Stimulated activated CD8-positive, alpha-beta memory T cell treated with anti-CD3 and anti-CD28 coated beads, Interleukin-7, amount 100 ng/mL, for 1 hour (primary cell): ENCODE data around the gene TPST1.
"Not testable (repeated sequence)": the region's sequence is repeated elsewhere in the genome, so short reads cannot be mapped to it uniquely, and the experiment has no call there.

Source experiments
- DNase-seq, 2 donors: peaks; one replicate each; pipeline ENCODE4 v3.0.0-alpha.2; 2020; ENCODE audit warnings: low read depth in 2 of 2

TPST1 gene

DNA sequence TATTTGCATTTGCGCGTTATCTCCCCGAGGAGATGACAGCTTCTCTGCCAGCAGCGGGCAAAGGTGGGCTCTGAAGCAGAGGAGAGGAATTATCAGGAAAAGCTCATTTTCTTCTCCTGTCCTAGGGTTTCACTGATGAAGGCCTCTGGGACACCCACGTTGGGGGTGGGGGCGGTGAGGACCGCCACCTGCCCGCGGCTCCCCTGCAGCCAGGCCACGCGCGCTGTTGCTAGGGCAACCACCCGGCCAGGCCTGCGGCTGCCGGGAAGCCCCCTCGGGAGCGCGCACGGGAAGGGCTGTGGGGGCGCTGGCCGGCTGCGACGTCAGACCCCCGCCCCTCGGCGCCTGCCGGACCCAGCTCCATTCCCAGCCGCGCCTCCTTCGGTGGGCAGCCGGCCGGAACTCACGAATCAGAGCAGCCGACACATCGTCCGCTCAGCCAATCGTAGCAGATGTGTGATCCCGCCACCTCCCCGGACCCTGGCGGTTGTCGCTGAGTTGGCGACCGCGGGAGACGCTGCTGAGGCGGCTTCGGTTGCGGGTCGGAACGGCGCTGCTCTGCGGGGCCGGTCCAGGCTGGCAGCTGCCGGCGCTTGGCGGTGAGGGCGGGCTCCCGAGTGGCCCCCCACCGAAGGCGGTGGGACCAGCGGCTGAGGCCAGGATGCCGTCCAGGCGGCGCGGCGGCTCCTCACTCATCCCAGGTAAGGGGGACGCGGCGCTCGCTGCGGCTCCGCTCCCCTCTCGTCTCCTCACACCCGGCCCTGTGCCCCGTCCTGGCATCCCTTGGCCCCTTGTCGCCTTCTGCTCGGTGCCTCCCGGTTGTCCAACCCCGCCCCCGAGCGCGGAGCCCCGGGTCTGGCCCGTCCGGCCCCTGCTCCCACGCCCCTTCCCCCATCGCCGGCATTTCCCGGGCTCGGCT is at the start of gene TPST1:
Gene TPST1, plus strand, starts transcription at position 513 of the 919 bp plus-strand sequence. CDS start 35,092 bp downstream, outside the sequence.
- peak; percentile 55 to 69 for DNase-seq

DNA sequence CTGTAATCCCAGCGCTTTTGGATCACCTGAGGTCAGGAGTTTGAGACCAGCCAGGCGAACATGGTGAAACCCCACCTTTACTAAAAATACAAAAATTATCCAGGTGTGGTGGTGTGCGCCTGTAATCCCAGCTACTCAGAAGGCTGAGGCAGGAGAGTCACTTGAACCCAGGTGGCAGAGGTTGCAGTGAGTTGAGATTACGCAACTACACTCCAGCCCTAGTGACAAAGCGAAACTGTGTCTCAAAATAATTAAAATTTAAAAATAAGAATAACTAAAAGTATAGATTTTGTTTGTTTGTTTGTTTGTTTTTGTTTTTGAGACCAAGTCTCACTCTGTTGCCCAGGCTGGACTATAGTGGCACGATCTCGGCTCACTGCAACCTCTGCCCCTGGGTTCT is 49.1 kb upstream of the TPST1 start:
- not testable (repeated sequence) for DNase-seq

DNA sequence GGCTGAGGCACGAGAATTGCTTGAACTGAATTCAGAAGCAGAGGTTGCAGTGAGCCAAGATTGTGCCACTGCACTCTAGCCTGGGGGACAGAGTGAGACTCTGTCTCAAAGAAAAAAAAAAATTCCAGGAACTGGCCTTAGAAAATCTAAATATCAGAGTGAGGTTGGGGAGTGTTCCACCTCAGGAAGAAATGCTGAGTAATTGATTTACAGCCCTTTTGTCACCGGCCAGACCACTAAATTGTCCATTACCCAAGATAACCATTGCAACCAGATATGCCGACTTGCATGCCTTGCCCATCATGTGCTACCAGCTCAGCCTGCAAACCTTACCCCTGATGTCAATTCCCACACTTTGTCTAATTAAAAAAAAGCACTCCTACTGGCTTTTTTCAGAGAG is 48.1 kb upstream of the TPST1 start:
- no peak for DNase-seq

DNA sequence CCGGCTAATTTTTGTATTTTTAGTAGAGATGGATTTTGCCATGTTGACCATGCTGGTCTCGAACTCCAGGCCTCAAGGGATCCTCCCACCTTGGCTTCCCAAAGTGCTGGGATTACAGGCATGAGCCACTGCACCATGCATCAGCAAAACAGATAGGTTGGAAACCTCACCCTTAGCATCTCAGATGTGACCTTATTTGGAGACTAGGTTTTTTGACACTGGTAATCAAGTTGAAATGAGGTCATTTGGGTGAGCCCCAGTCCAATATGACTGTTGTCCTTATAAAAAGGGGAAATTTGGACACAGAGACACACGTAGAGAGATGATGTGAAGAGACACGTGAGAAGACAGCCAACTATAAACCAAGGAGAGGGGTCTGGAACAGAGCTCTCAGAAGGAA is 42.5 kb upstream of the TPST1 start:
- DNase-seq: no peak

DNA sequence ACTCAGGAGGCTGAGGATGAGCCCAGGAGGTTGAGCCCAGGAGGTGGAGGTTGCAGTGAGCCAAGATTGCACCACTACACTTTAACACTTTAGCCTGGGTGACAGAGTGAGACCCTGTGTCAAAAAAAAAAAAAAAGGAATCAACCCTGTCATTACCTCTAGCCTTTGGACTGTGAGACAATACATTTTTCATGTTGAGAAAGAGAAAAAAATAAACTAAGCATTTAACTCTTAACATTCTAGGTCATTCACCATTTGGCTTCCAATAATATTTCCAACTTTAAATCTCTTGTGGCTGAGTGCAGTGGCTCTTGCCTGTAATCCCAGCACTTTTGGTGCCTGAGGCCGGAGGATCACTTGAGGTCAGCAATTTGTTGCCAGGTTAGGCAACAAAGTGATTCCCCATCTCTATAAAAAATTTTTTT is 41.9 kb upstream of the TPST1 start:
- no peak for DNase-seq

DNA sequence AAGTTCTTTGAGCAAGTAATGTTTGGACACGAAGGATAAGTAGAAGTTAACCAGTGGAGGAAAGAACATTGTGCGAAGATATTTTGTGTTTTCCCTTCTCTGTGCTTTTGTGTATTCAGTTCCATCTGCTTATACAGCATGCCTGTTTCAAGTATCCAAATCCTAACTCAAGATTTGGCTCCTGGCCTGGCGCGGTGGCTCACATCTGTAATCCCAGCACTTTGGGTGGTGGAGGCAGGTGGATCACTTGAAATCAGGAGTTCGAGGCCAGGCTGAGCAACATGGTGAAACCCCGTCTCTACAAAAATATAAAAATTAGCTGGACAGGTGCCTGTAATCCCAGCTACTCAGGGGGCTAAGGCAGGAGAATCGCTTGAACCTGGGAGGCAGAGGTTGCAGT is 40.8 kb upstream of the TPST1 start:
- DNase-seq: no peak

DNA sequence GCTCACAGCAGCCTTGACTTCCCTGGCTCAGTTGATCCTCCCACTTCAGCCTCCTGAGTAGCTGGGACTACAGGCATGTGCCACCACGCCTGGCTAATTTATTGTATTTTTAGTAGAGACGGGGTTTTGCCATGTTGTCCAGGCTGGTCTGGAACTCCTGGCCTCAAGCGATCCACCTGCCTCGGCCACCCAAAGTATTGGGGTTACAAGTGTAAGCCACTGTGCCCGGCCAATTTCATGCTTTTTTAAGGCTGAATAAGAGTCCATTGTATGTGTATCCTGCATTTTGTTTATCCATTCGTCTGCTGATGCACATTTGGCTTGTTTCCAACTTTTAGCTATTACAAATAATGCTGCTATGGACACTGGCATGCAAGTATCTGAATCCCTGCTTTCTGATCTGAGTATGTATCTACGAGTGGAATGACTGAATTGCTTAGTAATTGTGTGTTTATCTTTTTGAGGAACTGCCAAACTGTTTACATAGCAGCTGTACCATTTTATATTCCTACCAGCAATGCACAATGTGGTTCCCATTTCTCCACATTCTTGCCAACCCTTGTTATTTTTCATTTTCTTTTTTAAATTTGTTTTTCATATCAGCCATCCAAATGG is 37.3 kb upstream of the TPST1 start:
- DNase-seq: no peak

DNA sequence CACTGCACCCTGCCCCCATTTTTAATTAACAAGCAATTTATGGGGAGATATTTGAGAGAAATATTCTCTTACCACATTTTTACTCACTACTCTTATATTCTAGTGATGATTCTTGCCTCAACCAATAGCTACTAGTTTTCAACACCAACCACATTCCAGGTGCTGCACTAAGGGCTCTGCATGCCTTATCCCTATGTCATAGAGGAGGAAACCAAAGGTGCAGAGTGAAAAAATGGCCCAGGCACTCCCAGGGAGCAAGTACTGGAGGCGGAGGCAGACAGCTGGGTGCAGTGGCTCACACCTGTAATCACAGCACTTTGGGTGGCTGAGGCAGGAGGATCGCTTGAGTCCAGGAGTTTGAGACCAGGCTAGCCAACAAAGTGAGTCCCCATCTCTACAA is 35.5 kb upstream of the TPST1 start:
- no peak for DNase-seq

DNA sequence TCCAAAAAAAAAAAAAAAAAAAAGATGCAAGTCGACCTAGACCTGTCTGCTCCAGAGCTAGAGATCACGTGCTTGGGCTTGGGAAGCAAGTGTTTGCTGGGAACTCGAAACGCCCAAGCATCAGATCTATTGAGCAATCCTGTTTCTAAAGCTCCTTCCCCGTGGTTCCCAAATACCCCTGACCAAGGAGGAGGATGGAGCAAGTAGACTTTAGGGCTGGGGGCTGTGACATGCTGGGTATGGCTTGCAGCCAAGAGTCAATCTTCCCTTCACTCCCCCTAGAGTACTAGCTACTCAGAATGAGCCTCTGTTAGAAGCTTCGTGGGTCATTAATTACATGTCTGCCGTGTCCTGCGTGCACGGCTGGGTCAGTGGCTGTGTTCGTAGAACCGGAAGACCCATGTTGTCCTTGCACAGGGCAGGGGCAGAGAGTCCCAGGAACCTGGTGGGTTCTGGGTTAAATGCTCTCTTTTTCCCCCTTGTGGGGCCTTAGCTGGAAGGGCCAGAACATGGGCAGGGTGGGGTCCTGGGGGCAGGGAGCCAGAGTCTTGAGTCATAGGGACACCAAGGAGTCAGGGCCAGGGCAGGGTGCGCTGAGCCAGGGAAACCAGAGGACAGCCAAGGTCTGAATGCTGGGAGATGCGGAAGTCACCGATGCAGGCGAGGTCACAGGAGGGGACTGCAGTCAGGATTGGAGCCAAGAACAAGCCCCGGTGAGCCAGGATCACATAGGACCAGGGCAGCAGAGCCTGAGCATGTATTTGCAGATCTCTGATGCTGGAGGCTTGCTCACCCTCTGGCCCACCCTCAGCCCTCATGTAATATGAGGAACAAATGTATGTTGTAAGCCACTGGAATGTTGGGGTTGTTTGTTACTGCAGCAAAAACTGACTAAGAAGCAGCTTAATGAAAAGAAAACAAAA is 34.6 kb upstream of the TPST1 start:
- no peak for DNase-seq

DNA sequence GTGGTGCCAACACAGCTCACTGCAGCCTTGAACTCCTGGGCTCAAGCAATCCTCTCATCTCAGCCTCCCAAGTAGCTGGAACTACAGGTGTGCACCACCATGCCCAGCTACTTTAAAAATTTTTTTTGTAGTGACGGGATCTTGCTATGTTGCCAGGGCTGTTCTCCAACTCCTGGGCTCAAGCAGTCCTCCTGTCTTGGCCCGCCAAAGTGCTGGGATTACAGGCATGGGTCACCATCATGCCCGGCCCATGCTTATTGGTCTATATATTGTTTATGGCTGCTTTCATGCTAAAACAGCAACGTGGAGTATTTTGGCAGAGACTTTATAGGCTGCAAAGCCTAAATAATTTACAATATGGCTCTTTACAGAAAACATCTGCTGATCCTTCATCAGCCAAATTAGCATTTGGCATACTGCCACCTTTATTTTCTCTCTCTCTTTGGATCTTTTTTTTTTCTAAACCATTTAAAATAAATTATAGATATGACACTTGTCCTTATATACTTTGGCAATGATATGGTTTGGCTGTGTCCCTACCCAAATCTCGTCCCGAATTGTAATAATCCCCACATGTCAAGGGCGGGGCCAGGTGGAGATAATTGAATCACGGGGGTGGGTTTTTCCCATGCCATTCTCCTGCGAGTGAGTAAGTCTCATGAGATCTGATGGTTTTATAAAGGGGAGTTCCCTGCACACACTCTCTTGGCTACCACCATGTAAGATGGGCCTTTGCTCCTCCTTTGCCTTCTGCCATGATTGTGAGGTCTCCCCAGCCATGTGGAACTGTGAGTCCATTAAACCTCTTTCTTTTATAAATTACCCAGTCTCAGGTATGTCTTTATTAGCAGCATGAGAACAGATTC is 32.4 kb upstream of the TPST1 start:
- DNase-seq: not testable (repeated sequence)

DNA sequence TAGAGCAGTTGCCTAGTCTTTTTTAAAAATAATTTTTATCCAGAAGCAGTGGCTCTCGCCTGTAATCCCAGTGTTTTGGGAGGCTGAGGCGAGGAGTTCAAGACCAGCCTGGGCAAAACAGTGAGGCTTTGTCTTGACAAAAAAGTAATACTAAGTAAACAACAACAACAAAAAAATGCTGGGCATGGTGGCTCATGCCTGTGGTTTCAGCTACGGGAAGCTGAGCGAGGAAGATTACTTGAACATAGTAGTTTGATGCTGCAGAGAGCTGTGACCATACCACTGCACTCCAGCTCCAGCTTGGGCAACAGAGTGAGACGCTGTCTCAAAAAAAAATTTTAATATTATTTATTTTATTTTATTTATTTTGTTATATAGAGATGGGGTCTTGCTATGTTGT is 31.3 kb upstream of the TPST1 start:
- no peak for DNase-seq

DNA sequence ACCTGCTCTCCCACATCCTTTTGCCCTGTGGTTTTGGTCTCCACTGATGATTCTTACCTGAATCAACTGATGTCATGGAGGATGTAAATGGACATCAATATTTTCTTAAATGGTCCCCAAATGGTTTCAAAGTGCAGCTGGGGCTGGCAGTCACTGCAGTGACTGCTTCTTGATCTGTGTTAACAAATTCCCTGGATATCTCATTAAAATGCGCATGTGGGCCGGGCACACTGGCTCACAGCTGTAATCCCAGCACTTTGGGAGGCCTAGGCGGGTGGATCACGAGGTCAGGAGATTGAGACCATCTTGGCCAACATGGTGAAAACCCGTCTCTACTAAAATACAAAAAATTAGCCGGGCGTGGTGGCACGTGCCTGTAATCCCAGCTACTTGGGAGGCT is 30.1 kb upstream of the TPST1 start:
- not testable (repeated sequence) for DNase-seq

DNA sequence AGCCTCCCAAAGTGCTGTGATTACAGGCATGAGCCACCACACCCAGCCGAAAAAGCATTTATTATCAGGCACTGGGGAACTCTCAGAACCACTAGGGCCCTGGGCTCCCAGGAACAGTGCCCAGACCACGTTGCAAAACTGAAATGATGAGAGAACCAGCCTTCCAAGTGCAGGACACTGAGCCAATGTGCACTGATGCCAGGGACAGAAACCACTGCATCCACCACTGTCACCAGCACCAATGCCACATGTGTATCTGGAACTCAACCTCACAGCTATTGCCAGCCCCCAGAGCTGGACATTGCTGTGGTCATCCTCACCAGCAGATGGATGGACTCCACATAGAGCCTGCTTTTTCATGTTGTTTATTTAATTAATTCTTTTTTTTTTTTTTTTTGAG is 28.2 kb upstream of the TPST1 start:
- DNase-seq: no peak

DNA sequence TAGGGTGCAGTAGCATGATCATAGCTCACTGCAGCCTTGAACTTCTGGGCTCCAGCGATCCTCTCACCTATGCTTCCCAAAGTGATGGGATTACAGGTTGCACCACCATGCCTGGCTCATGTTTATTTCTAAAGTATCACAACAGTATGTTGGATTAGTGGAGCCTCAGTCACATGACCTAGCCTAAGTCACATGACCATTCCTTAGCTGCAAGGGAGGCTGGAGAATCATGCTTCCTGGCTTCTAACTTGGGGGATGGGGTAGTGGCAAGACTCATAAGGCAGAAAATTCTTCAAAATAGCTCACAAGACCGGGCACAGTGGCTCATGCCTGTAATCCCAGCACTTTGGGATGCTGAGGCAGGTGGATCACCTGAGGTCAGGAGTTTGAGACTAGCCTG is 26.9 kb upstream of the TPST1 start:
- DNase-seq: no peak

DNA sequence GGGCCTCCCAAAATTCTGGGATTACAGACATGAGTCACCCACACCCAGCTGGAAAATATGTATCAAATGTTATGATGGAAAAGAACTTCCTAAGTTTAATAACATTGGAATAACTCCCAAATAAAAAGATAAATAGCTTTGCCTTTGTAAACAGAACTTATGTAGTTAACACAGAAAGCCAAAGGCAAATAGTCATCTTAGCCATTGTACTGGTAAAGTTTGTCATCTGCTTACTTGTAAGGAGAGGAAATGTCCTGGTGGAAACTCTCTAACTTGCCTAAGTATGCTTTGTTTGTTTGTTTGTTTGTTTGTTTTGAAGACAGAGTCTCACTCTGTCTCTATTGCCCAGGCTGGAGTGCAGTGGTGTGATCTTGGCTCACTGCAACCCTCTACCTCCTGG is 23.8 kb upstream of the TPST1 start:
- no peak for DNase-seq

DNA sequence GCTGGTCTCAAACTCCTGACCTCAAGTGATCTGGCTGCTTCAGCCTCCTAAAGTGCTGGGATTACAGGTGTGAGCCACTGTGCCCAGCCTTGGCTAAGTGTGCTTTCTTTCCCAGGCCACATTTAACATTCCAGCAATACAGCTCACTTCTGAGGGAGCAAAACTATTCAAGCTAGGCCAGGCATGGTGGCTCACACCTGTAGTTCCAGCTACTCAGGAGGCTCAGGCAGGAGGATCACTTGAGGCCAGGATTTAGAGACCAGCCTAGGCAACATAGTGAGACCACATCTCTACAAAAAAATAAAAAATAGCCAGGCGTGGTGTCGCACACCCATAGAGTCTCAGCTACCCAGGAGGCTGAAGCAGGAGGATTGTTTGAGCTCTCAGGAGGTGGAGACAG is 23.3 kb upstream of the TPST1 start:
- no peak for DNase-seq

DNA sequence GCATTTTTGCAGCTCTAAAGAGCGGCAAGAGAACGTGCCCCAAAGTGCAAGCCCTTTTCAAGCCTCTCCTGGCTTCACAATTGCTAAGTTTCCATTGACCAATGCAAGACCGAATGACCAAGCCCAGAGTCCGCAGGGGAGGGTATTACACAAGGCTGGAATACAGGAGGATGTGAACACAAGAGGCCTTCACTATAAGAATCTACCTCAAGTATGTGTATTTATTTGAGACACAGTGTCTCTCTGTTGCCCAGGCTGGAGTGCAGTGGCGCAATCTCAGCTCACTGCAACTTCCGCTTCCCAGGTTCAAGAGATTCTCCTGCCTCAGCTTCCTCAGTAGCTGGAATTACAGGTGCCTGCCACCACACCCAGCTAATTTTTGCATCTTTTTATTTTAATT is 22.2 kb upstream of the TPST1 start:
- no peak for DNase-seq

DNA sequence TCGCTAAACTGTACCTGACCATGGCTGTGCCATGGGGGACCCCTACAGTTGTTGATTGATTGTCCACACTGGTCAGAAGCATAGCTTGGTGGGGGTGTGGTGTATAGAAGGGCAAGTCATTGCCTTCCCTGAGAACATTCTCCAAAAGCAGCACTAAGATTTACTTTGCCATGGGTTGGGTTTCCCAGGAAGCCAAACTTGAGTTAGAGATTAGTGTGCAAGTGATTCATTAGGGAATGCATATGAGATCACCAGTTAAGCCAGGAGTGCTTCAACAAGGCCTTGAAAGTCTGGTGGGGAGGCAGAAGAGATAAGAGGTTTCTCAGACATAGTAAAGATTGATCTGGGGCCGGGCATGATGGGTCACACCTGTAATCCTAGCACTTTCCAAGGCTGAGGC is 21.4 kb upstream of the TPST1 start:
- no peak for DNase-seq

DNA sequence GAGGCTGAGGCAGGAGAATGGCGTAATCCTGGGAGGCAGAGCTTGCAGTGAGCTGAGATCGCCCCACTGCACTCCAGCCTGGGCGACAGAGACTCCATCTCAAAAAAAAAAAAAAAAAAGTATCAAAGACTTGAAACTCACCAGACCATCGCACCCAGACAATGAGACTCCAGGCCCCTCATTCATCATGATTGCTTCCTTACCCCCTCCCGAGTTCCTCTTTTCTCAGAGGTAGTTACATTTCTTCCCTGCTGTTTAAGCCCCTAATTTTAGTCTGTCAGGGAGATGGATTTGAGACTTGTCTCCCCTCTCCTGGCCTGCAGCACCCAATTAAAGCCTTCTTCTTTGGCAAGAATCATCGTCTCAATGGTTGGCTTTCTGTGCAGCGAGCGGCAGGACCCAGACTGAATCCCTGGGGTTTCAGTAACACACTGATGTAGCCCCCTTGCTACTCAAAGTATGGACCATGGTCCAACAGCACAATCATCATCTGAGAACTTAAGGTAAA is 19.4 kb upstream of the TPST1 start:
- DNase-seq: no peak

DNA sequence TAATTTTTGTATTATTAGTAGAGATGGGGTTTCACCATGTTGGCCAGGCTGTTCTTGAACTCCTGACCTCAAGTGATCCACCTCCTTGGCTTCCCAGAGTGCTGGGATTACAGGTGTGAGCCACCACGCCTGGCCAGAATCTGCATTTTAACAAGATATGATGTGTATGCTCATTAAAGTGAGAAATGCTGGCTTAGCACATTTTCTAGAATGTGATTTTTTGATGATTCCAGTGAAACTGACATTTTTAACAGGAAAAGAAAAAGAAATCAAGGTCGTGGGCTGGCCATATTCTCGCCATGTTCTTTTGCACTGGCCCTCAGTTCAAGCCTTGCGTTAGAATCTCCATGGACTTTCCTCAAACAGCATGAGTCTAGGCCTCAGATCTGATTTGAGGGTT is 18.1 kb upstream of the TPST1 start:
- DNase-seq: no peak

DNA sequence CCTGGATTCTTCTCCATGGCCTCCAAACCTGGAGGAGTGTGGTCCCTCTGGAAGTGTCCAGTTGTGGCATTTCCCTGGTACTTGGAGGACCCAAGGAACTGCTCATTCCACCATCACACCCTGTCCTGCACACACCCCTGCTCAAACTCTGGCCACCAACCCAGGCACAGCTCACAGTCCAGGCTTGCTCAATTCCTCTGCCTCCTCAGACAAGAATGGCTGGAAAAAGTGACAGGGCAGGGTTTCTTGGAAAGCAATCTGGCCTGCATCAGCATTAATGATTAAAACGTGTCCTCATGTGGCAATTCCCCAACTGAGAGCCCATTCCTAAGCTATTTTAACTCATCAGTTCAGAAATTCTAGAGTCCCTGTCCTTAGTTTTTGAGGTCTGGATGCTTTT is 17.2 kb upstream of the TPST1 start:
- no peak for DNase-seq
